Activated CD4-positive, alpha-beta T cell treated with anti-CD3 and anti-CD28 coated beads for 36 hours (primary cell): ENCODE data around the gene DNAJC5G. TPM values are rescaled to one million over a fixed set of nuclear protein-coding genes. Genes with fewer than 3 reads are reported as not detected.
"Not testable (repeated sequence)": the region's sequence is repeated elsewhere in the genome, so short reads cannot be mapped to it uniquely, and the experiment has no call there.

Source experiments
- ATAC-seq: fragments of 200-7000 bp; cut with Tn5 transposase; one replicate; pipeline ENCODE4 v1.10.0; 2021; ENCODE audit warnings: mild to moderate bottlenecking, moderate library complexity
- CTCF ChIA-PET: fragments of 350-600 bp; sonication (Branson Sonifier 250); formaldehyde crosslinking; loops from one replicate; lab custom pipeline; 2021; ENCODE audit warnings: antibody characterized with exemption; lab: Charles Lee
- POLR2A ChIA-PET: fragments of 350-600 bp; sonication (Branson Sonifier 250); formaldehyde crosslinking; loops from one replicate; lab custom pipeline; 2021; ENCODE audit warnings: antibody characterized with exemption, inconsistent platforms; lab: Charles Lee
- DNase-seq: peaks from one replicate; pipeline ENCODE4 v3.0.0-alpha.2; 2020
- H3K27ac Mint-ChIP-seq: one replicate; pipeline ENCODE4 v1.8.0; 2021; ENCODE audit warnings: mixed read lengths
- H3K27me3 Mint-ChIP-seq: one replicate; pipeline ENCODE4 v1.8.0; 2021; ENCODE audit warnings: mixed read lengths
- H3K36me3 Mint-ChIP-seq: one replicate; pipeline ENCODE4 v1.8.0; 2021; ENCODE audit warnings: low read depth, mixed read lengths
- H3K4me1 Mint-ChIP-seq: one replicate; pipeline ENCODE4 v1.8.0; 2021; ENCODE audit warnings: mixed read lengths
- H3K4me3 Mint-ChIP-seq: one replicate; pipeline ENCODE4 v1.8.0; 2021; ENCODE audit warnings: mild to moderate bottlenecking, moderate library complexity, mixed read lengths
- H3K9me3 Mint-ChIP-seq: one replicate; pipeline ENCODE4 v1.8.0; 2021; ENCODE audit warnings: low read depth, mixed read lengths
- intact Hi-C, 2 experiments: fragments of 100-400 bp; cut with DNase I in 1 of 2; cut with micrococcal nuclease in 1 of 2; formaldehyde crosslinking; loops; one replicate each; pipeline versions ENCODE4 v1.14.2 to v1.15.1; 2022 to 2024; cut with DNase I, micrococcal nuclease
- total RNA-seq, 2 experiments: library from RNA; stranded (reverse); gene quantifications; one replicate each; pipeline ENCODE4 v1.2.3, GENCODE V29; 2021

The DNAJC5G gene
- total RNA-seq, 2 experiments from 2014 or later = not detected

- Mint-ChIP-seq H3K4me3 (no peak overlapping the region), H3K36me3 (no peaks in the 10 kb centered on the region), H3K27ac (no peak overlapping the region), H3K9me3 (no peaks in the 10 kb centered on the region), H3K27me3 (no peaks in the 10 kb centered on the region), H3K4me1 (peaks cover 5% of the 10 kb centered on the region)
- intact Hi-C loops = no loop called here
- ATAC-seq (no peak), DNase-seq (no peak)
- ChIA-PET POLR2A (no interaction called here), CTCF (interaction anchor here (0.6 to 1.5 kb wide), 5 partner anchors 8 to 333 kb away, joined by 3 to 5 read pairs (median 4); no protein-coding TSS in a partner anchor)
Observed at GRCh38 chr2:27298391-27299080, 23.3 kb downstream of the DNAJC5G start.

- H3K27ac Mint-ChIP-seq, H3K27me3 Mint-ChIP-seq, ATAC-seq, DNase-seq, H3K4me3 Mint-ChIP-seq, H3K4me1 Mint-ChIP-seq, POLR2A ChIA-PET, H3K9me3 Mint-ChIP-seq, H3K36me3 Mint-ChIP-seq: not testable (repeated sequence)
- intact Hi-C loops = loop anchor here in 1 of 2 experiments (5.0 to 10.0 kb wide), 4 partner anchors 48 to 456 kb away; partner anchors contain the start of gene DPYSL5
- CTCF ChIA-PET = interaction anchor here (0.6 to 4.4 kb wide), 6 partner anchors 10 to 339 kb away, joined by 3 to 44 read pairs (median 4); partner anchors contain the start of gene TRIM54
Observed at GRCh38 chr2:27300606-27301005, 25.4 kb downstream of the DNAJC5G start.

- H3K27ac Mint-ChIP-seq = peak overlapping the region; percentile 24
- ATAC-seq = peak; percentile 78
- ChIA-PET POLR2A (interaction anchor here (1.0 kb wide), 1 partner anchor 52 kb away, joined by 6 read pairs; no protein-coding TSS in a partner anchor), CTCF (interaction anchor here (0.6 to 4.4 kb wide), 57 partner anchors 8 to 1214 kb away, joined by 3 to 44 read pairs (median 4); partner anchors contain the start of genes MPV17, SLC30A3 and TRIM54)
- H3K4me3 Mint-ChIP-seq = peak overlapping the region; percentile 56
- H3K4me1 Mint-ChIP-seq = peaks cover 5% of the 10 kb centered on the region
- H3K9me3 Mint-ChIP-seq = no peaks in the 10 kb centered on the region
- intact Hi-C loops = loop anchor here (1.0 to 10.0 kb wide), 8 partner anchors 23 to 459 kb away; partner anchors contain the start of gene DPYSL5 (in 1 of the 2)
- H3K27me3 Mint-ChIP-seq = peaks cover 10% of the 10 kb centered on the region
- DNase-seq = peak; percentile 67
- peaks cover 2% of the 10 kb centered on the region for H3K36me3 Mint-ChIP-seq
Observed at GRCh38 chr2:27303093-27304025, 28.1 kb downstream of the DNAJC5G start.

GRCh38 chr2:27304488-27305240 is 29.4 kb downstream of the DNAJC5G start:
- Mint-ChIP-seq H3K9me3 (no peaks in the 10 kb centered on the region), H3K4me1 (peaks cover 5% of the 10 kb centered on the region), H3K27ac (no peak overlapping the region), H3K4me3 (no peak overlapping the region), H3K27me3 (peaks cover 10% of the 10 kb centered on the region), H3K36me3 (peaks cover 11% of the 10 kb centered on the region)
- intact Hi-C loops = loop anchor here in 1 of 2 experiments (5.0 to 10.0 kb wide), 5 partner anchors 42 to 460 kb away; partner anchors contain the start of genes DPYSL5 and SLC30A3
- no peak for ATAC-seq
- POLR2A ChIA-PET = no interaction called here
- DNase-seq = no peak
- CTCF ChIA-PET = interaction anchor here (0.6 to 3.7 kb wide), 11 partner anchors 12 to 382 kb away, joined by 3 to 23 read pairs (median 3); partner anchors contain the start of gene TRIM54

GRCh38 chr2:27305516-27305915 is 30.3 kb downstream of the DNAJC5G start:
- peaks cover 15% of the 10 kb centered on the region for H3K36me3 Mint-ChIP-seq
- no peak for ATAC-seq
- DNase-seq = no peak
- no peaks in the 10 kb centered on the region for H3K9me3 Mint-ChIP-seq
- H3K27ac Mint-ChIP-seq = no peak overlapping the region
- H3K4me3 Mint-ChIP-seq = no peak overlapping the region
- ChIA-PET CTCF (interaction anchor here (0.6 to 3.7 kb wide), 8 partner anchors 18 to 383 kb away, joined by 3 to 22 read pairs (median 3); partner anchors contain the start of gene TRIM54), POLR2A (no interaction called here)
- intact Hi-C loops = loop anchor here in 1 of 2 experiments (5.0 to 10.0 kb wide), 2 partner anchors 43 to 461 kb away; partner anchors contain the start of genes DPYSL5 and SLC30A3
- peaks cover 10% of the 10 kb centered on the region for H3K27me3 Mint-ChIP-seq
- H3K4me1 Mint-ChIP-seq = peaks cover 5% of the 10 kb centered on the region

GRCh38 chr2:27306136-27306535 is 30.9 kb downstream of the DNAJC5G start:
- POLR2A ChIA-PET = no interaction called here
- intact Hi-C loops = loop anchor here in 1 of 2 experiments (5.0 to 10.0 kb wide), 2 partner anchors 44 to 461 kb away; partner anchors contain the start of genes DPYSL5 and SLC30A3
- H3K27me3 Mint-ChIP-seq = peaks cover 10% of the 10 kb centered on the region
- no peak for DNase-seq
- peaks cover 5% of the 10 kb centered on the region for H3K4me1 Mint-ChIP-seq
- H3K4me3 Mint-ChIP-seq = no peak overlapping the region
- H3K9me3 Mint-ChIP-seq = no peaks in the 10 kb centered on the region
- CTCF ChIA-PET = interaction anchor here (0.7 to 0.9 kb wide), 2 partner anchors 18 to 22 kb away, joined by 3 to 4 read pairs; no protein-coding TSS in a partner anchor
- H3K27ac Mint-ChIP-seq = no peak overlapping the region
- H3K36me3 Mint-ChIP-seq = peaks cover 16% of the 10 kb centered on the region
- ATAC-seq = peak; percentile 8

GRCh38 chr2:27306573-27307286 is 31.5 kb downstream of the DNAJC5G start:
- Mint-ChIP-seq H3K9me3 (no peaks in the 10 kb centered on the region), H3K36me3 (peaks cover 22% of the 10 kb centered on the region), H3K27ac (no peak overlapping the region), H3K27me3 (peaks cover 10% of the 10 kb centered on the region), H3K4me1 (peaks cover 5% of the 10 kb centered on the region), H3K4me3 (peak overlapping the region; percentile 33)
- CTCF ChIA-PET = interaction anchor here (0.5 kb wide), 1 partner anchor 762 kb away, joined by 4 read pairs; no protein-coding TSS in a partner anchor
- DNase-seq = peak; percentile 58
- intact Hi-C loops = loop anchor here in 1 of 2 experiments (5.0 to 10.0 kb wide), 2 partner anchors 44 to 462 kb away; partner anchors contain the start of genes DPYSL5 and SLC30A3
- POLR2A ChIA-PET = no interaction called here
- peak; percentile 57 for ATAC-seq

- Mint-ChIP-seq H3K9me3 (no peaks in the 10 kb centered on the region), H3K27ac (no peak overlapping the region), H3K36me3 (peaks cover 26% of the 10 kb centered on the region), H3K4me1 (peaks cover 5% of the 10 kb centered on the region), H3K4me3 (no peak overlapping the region), H3K27me3 (peaks cover 10% of the 10 kb centered on the region)
- DNase-seq = no peak
- CTCF ChIA-PET = interaction anchor here (0.5 kb wide), 1 partner anchor 762 kb away, joined by 4 read pairs; no protein-coding TSS in a partner anchor
- intact Hi-C loops = loop anchor here in 1 of 2 experiments (5.0 to 10.0 kb wide), 2 partner anchors 45 to 462 kb away; partner anchors contain the start of genes DPYSL5 and SLC30A3
- POLR2A ChIA-PET = no interaction called here
- ATAC-seq = no peak
Observed at GRCh38 chr2:27307287-27307544, 32.0 kb downstream of the DNAJC5G start.

- no peak overlapping the region for H3K27ac Mint-ChIP-seq
- intact Hi-C loops = loop anchor here in 1 of 2 experiments (5.0 to 10.0 kb wide), 2 partner anchors 45 to 463 kb away; partner anchors contain the start of genes DPYSL5 and SLC30A3
- H3K4me1 Mint-ChIP-seq = peaks cover 4% of the 10 kb centered on the region
- POLR2A ChIA-PET = interaction anchor here (0.6 kb wide), 1 partner anchor 227 kb away, joined by 6 read pairs; no protein-coding TSS in a partner anchor
- H3K4me3 Mint-ChIP-seq = no peak overlapping the region
- no peaks in the 10 kb centered on the region for H3K9me3 Mint-ChIP-seq
- CTCF ChIA-PET = no interaction called here
- no peak for ATAC-seq
- no peak for DNase-seq
- peaks cover 10% of the 10 kb centered on the region for H3K27me3 Mint-ChIP-seq
- peaks cover 30% of the 10 kb centered on the region for H3K36me3 Mint-ChIP-seq
Observed at GRCh38 chr2:27307545-27308358, 32.5 kb downstream of the DNAJC5G start.
